ENCODE measurements around the gene PRKAR1B.

Gene PRKAR1B

GRCh38 chr7:566100-566499 is 161.0 kb downstream of the PRKAR1B start (continued):
- TF ChIP-seq ZNF184 (tag by site-specific recombination; IDR thresholded peaks at IDR 0.05), result no peak
- TF ChIP-seq ZNF391 (tag by site-specific recombination; IDR thresholded peaks at IDR 0.05; ENCODE audit: borderline replicate concordance, low read depth), result no peak
- TF ChIP-seq ZNF549 (tag by site-specific recombination; IDR thresholded peaks at IDR 0.05), result no peak
- no peak for TF ChIP-seq BCL11A (tag by site-specific recombination; IDR thresholded peaks at IDR 0.05; ENCODE audit: low read depth)
- no peak for TF ChIP-seq GLIS1 (tag by site-specific recombination; IDR thresholded peaks at IDR 0.05)
- no peak for TF ChIP-seq ZNF221 (tag by site-specific recombination; IDR thresholded peaks at IDR 0.05; ENCODE audit: borderline replicate concordance)
- TF ChIP-seq PRDM1 (tag by site-specific recombination; IDR thresholded peaks at IDR 0.05), result no peak
- no peak for TF ChIP-seq KLF10 (tag by site-specific recombination; IDR thresholded peaks at IDR 0.05)
- no peak for TF ChIP-seq YY1 (tag by site-specific recombination; IDR thresholded peaks at IDR 0.05)
- TF ChIP-seq ZNF777 (tag by site-specific recombination; IDR thresholded peaks at IDR 0.05; ENCODE audit: borderline replicate concordance), result peak; percentile 57; the same call in 1 of the 2 replicates
- TF ChIP-seq ZSCAN30 (tag by site-specific recombination; IDR thresholded peaks at IDR 0.05), result no peak
- peak; percentile 34; the same call in 1 of the 2 replicates for TF ChIP-seq ZNF133 (tag by site-specific recombination; IDR thresholded peaks at IDR 0.05)

- POLR2A ChIA-PET, result no interaction called here
- Histone ChIP-seq H3K27ac (ENCODE audit: extremely low read depth, low read depth, low read length) (no peak overlapping the region), H3K36me3 (ENCODE audit: control insufficient read depth in 2 of 2, insufficient read depth in 1 of 2, low read length in 2 of 2) (no peaks in the 10 kb centered on the region), H3K9me3 (ENCODE audit: control insufficient read depth, insufficient read depth, low read depth, low read length) (no peaks in the 10 kb centered on the region), H3K4me3 (ENCODE audit: low read depth, low read length) (no peak overlapping the region), H3K4me1 (ENCODE audit: control insufficient read depth, insufficient read depth, low read length) (no peaks in the 10 kb centered on the region)
- no peak for TF ChIP-seq YY1 (tag by site-specific recombination; IDR thresholded peaks at IDR 0.05)
- no peak for TF ChIP-seq ZNF560 (tag by site-specific recombination; IDR thresholded peaks at IDR 0.05; ENCODE audit: borderline replicate concordance)
- no peak for TF ChIP-seq ZNF792 (tag by site-specific recombination; IDR thresholded peaks at IDR 0.05)
- 0 out of 2 replicates have a peak, but pooled peaks have one; percentile 10 for TF ChIP-seq KLF1 (tag by site-specific recombination; IDR thresholded peaks at IDR 0.05)
- no peak for TF ChIP-seq ZBTB17 (tag by site-specific recombination; IDR thresholded peaks at IDR 0.05)
- no peak for TF ChIP-seq SP2 (tag by site-specific recombination; IDR thresholded peaks at IDR 0.05)
- TF ChIP-seq, protein P1, sequence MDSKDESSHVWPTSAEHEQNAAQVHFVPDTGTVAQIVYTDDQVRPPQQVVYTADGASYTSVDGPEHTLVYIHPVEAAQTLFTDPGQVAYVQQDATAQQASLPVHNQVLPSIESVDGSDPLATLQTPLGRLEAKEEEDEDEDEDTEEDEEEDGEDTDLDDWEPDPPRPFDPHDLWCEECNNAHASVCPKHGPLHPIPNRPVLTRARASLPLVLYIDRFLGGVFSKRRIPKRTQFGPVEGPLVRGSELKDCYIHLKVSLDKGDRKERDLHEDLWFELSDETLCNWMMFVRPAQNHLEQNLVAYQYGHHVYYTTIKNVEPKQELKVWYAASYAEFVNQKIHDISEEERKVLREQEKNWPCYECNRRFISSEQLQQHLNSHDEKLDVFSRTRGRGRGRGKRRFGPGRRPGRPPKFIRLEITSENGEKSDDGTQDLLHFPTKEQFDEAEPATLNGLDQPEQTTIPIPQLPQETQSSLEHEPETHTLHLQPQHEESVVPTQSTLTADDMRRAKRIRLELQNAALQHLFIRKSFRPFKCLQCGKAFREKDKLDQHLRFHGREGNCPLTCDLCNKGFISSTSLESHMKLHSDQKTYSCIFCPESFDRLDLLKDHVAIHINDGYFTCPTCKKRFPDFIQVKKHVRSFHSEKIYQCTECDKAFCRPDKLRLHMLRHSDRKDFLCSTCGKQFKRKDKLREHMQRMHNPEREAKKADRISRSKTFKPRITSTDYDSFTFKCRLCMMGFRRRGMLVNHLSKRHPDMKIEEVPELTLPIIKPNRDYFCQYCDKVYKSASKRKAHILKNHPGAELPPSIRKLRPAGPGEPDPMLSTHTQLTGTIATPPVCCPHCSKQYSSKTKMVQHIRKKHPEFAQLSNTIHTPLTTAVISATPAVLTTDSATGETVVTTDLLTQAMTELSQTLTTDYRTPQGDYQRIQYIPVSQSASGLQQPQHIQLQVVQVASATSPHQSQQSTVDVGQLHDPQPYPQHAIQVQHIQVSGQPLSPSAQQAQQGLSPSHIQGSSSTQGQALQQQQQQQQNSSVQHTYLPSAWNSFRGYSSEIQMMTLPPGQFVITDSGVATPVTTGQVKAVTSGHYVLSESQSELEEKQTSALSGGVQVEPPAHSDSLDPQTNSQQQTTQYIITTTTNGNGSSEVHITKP (tag by site-specific recombination; IDR thresholded peaks at IDR 0.05), result no peak
- CTCF ChIA-PET, result no interaction called here
Measured at GRCh38 chr7:564176-564865, 162.8 kb downstream of the PRKAR1B start.

DNA sequence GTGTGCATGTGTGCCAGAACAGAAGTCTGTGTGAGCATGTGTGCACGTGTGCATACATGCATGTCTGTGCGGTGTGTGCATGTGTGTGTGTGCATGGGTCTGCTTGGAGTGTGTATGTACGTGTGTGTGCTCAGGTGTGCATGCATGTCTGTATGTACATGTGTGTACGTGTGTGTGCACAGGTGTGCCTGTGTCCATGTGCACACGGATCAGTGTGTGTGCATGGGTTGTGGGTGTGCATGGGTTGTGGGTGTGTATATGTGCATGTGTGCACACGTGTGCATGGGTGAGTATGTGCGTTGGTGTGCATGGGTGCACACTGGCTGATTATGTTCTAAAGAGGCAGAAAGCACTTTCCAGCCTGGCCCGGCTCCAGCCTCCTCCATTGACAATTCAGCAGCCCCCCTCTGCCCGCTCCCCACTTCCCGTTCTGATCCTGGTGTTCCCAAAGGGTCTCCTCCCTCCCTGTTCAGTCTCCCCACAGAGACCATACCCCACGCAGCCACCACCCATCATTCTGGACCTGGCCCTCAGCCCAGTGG is 163.4 kb downstream of the PRKAR1B start:
- H3K9me3 ChIP-seq (ENCODE audit: control insufficient read depth, insufficient read depth, low read depth, low read length), result no peaks in the 10 kb centered on the region
- no peaks in the 10 kb centered on the region for H3K4me1 ChIP-seq (ENCODE audit: control insufficient read depth, insufficient read depth, low read length)
- ChIA-PET POLR2A (no interaction called here), CTCF (no interaction called here)
- no peak overlapping the region for H3K27ac ChIP-seq (ENCODE audit: extremely low read depth, low read depth, low read length)
- TF ChIP-seq ZNF426 (tag by site-specific recombination; IDR thresholded peaks at IDR 0.05) (no peak), ZNF596 (tag by site-specific recombination; IDR thresholded peaks at IDR 0.05) (no peak), ZSCAN4 (tag by site-specific recombination; IDR thresholded peaks at IDR 0.05) (peak; percentile 54)
- TF ChIP-seq, protein P2, sequence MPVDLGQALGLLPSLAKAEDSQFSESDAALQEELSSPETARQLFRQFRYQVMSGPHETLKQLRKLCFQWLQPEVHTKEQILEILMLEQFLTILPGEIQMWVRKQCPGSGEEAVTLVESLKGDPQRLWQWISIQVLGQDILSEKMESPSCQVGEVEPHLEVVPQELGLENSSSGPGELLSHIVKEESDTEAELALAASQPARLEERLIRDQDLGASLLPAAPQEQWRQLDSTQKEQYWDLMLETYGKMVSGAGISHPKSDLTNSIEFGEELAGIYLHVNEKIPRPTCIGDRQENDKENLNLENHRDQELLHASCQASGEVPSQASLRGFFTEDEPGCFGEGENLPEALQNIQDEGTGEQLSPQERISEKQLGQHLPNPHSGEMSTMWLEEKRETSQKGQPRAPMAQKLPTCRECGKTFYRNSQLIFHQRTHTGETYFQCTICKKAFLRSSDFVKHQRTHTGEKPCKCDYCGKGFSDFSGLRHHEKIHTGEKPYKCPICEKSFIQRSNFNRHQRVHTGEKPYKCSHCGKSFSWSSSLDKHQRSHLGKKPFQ (tag by site-specific recombination; IDR thresholded peaks at IDR 0.05), result 0 out of 2 replicates have a peak, but pooled peaks have one; percentile 51
- no peak overlapping the region for H3K4me3 ChIP-seq (ENCODE audit: low read depth, low read length)
- no peaks in the 10 kb centered on the region for H3K36me3 ChIP-seq (ENCODE audit: control insufficient read depth in 2 of 2, insufficient read depth in 1 of 2, low read length in 2 of 2)
